GM10248 (cell line): Measurements from ENCODE around the gene SZT2.

Experiments
- CTCF ChIA-PET: fragments of 300-600 bp; sonication (Branson Sonifier 250); formaldehyde crosslinking; extraction: SDS; loops from one replicate; lab custom pipeline; 2021; ENCODE audit warnings: antibody characterized with exemption; lab: Yijun Ruan, JAX
- POLR2A ChIA-PET: fragments of 350-650 bp; sonication (Branson Sonifier 250); formaldehyde crosslinking; extraction: SDS; loops from one replicate; lab custom pipeline; 2020; ENCODE audit warnings: antibody characterized with exemption; lab: Yijun Ruan, JAX
- DNase-seq: peaks from one replicate; pipeline ENCODE4 v3.0.0; 2012; ENCODE audit errors: extremely low spot score
- CTCF ChIP-seq: IDR thresholded peaks from 2 replicates; pipeline ENCODE4 v1.5.1; 2012; ENCODE audit warnings: mild to moderate bottlenecking, low read depth; ENCODE audit errors: extremely low read depth, missing control alignments, control extremely low read depth

Gene SZT2

GRCh38 chr1:43373066-43373940 is 16.4 kb upstream of the SZT2 start:
- TF ChIP-seq CTCF: no peak
- no peak for DNase-seq
- ChIA-PET POLR2A (no interaction called here), CTCF (interaction anchor here (1.2 kb wide), 1 partner anchor 15 kb away, joined by 3 read pairs; no protein-coding TSS in a partner anchor)

DNA sequence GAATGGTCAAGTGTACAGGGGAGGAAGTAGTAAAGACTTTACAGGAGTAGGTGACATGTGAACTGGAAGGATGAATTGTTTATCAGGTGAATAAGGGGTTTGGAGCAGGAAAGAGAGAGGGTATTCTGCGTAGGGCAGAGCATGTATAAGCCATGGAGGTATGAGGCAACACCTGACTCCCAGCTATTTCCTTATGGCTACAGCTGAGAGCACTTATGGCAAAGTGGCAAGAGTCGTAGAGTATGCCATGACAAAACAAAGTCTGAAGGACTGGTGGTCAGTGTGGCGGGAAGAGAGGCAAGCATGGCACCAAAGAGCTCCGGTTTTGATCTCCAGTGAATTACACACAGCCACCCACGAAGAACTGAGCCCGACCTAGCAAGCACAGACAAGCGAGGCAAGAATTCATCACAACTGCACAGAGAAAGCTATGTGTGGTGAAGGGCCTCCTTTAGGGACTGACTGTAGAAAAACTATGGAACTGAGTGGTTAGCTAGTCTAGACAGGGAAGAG is 12.9 kb upstream of the SZT2 start:
- no peak for TF ChIP-seq CTCF
- no peak for DNase-seq
- CTCF ChIA-PET: interaction anchor here (1.1 to 1.5 kb wide), 5 partner anchors 8 to 150 kb away, joined by 3 to 7 read pairs (median 4); partner anchors contain the start of gene ELOVL1
- POLR2A ChIA-PET: interaction anchor here (1.0 to 1.1 kb wide), 2 partner anchors 12 to 424 kb away, joined by 3 read pairs; no protein-coding TSS in a partner anchor

GRCh38 chr1:43377831-43378230 is 11.9 kb upstream of the SZT2 start:
- no peak for TF ChIP-seq CTCF
- no peak for DNase-seq
- ChIA-PET POLR2A (interaction anchor here (0.6 kb wide), 1 partner anchor 1441 kb away, joined by 3 read pairs; no protein-coding TSS in a partner anchor), CTCF (interaction anchor here (1.1 to 1.3 kb wide), 5 partner anchors 8 to 20 kb away, joined by 3 to 4 read pairs (median 4); partner anchors contain the start of gene ELOVL1)

- CTCF ChIA-PET: interaction anchor here (1.1 kb wide), 1 partner anchor 152 kb away, joined by 3 read pairs; no protein-coding TSS in a partner anchor
- no peak for DNase-seq
- TF ChIP-seq CTCF: no peak
- POLR2A ChIA-PET: no interaction called here
Observed at GRCh38 chr1:43379476-43379875, 10.2 kb upstream of the SZT2 start.

GRCh38 chr1:43381612-43382011 is 8.1 kb upstream of the SZT2 start:
- POLR2A ChIA-PET: interaction anchor here (1.1 kb wide), 1 partner anchor 13 kb away, joined by 6 read pairs; the partner anchor contains the start of gene ELOVL1
- CTCF ChIA-PET: interaction anchor here (0.6 to 1.6 kb wide), 2 partner anchors 147 to 155 kb away, joined by 3 to 4 read pairs; no protein-coding TSS in a partner anchor
- DNase-seq: no peak
- TF ChIP-seq CTCF: no peak
